ENCODE measurements around the gene SETDB2.

SETDB2 gene

GRCh38 chr13:49533591-49534269 lies 89.7 kb downstream of the SETDB2 start:
- DNase-seq = peak in 1 of 2 donors; percentile 72

GRCh38 chr13:49536144-49536873 lies 92.2 kb downstream of the SETDB2 start:
- DNase-seq = no peak

DNA sequence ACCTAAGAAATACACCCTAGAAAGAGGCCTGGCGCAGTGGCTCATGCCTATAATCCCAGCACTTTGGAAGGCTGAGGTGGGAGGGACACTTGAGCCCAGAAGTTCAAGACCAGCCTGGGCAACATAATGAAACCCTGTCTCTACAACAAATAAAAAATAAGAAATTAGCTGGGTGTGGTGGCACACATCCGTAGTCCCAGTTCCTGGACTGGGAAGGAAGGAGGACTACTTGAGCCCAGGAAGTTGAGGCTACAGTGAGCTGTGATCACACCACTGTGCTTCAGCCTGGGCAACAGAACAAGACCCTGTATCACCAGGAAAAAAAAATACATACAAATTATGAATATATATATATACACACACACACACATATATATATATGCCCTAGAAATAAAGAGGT lies 94.3 kb downstream of the SETDB2 start:
- no peak for DNase-seq

DNA sequence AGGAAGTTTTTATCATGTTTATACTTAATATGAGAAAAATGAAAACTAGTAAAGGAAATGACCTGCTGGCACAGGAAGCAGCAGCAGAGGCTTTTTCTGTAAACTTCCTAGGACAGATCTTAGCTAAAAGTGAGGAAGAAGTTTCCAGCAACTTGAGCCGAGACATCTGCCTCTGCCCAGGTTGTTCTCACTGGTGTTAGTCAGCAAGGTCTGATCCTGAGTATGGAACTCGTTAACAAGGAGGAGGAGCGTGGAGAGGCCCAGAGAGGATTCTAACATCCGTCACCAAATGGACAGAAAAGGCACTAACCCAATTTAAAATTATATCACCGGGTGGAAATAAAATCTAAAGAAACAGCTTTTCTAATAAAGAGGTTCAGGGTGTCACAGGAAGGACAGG lies 95.2 kb downstream of the SETDB2 start:
- DNase-seq = no peak

- DNase-seq = no peak
These were observed 95.7 kb downstream of the SETDB2 start for GRCh38 chr13:49539746-49540145.

GRCh38 chr13:49540552-49540951 lies 96.5 kb downstream of the SETDB2 start:
- DNase-seq = peak in 1 of 2 donors; percentile 43

GRCh38 chr13:49543656-49544055 lies 99.6 kb downstream of the SETDB2 start:
- DNase-seq = no peak

Measured in bone marrow (tissue), 2 donors.